ENCODE results near the gene PRSS2.

The PRSS2 gene

GRCh38 chr7:142790056-142790455, 19.3 kb downstream of the PRSS2 start:
- H3K36me3 ChIP-seq: no peaks in the 10 kb centered on the region
- no peak overlapping the region for H3K27ac ChIP-seq
- no peaks in the 10 kb centered on the region for H4K20me1 ChIP-seq
- TF ChIP-seq Cebpa-rat (IDR thresholded peaks at IDR 0.05): no peak
- H3K4me1 ChIP-seq: no peaks in the 10 kb centered on the region
- H3K4me2 ChIP-seq: no peak overlapping the region
- H3K9me3 ChIP-seq (replicated peaks in 1 of 11): no peaks in the 10 kb centered on the region
- H3K4me3 ChIP-seq: no peak overlapping the region
- H3K9ac ChIP-seq: no peak overlapping the region
- peaks cover 11 to 28% (median 25%) of the 10 kb centered on the region in 11 experiments; a peak in 21 of 22 replicates for H3K27me3 ChIP-seq

- H3K27me3 ChIP-seq: peaks cover 16 to 32% (median 30%) of the 10 kb centered on the region in 11 experiments
- H3K4me3 ChIP-seq: no peak overlapping the region
- no peaks in the 10 kb centered on the region for H3K36me3 ChIP-seq
- H3K4me1 ChIP-seq: no peaks in the 10 kb centered on the region
- no peak for TF ChIP-seq Cebpa-rat (IDR thresholded peaks at IDR 0.05)
- H3K9ac ChIP-seq: no peak overlapping the region
- no peak overlapping the region for H3K4me2 ChIP-seq
- no peak overlapping the region for H3K27ac ChIP-seq
- H3K9me3 ChIP-seq (replicated peaks in 1 of 11): no peaks in the 10 kb centered on the region
- no peaks in the 10 kb centered on the region for H4K20me1 ChIP-seq
Observed at GRCh38 chr7:142790555-142790954, 19.8 kb downstream of the PRSS2 start.

- TF ChIP-seq Cebpa-rat (IDR thresholded peaks at IDR 0.05): no peak
- H3K9me3 ChIP-seq (replicated peaks in 1 of 11): no peaks in the 10 kb centered on the region
- no peaks in the 10 kb centered on the region for H3K4me1 ChIP-seq
- H3K4me3 ChIP-seq: no peak overlapping the region
- no peak overlapping the region for H3K4me2 ChIP-seq
- no peak overlapping the region for H3K27ac ChIP-seq
- H4K20me1 ChIP-seq: no peaks in the 10 kb centered on the region
- H3K27me3 ChIP-seq: peaks cover 23 to 36% (median 34%) of the 10 kb centered on the region in 11 experiments
- no peaks in the 10 kb centered on the region for H3K36me3 ChIP-seq
- no peak overlapping the region for H3K9ac ChIP-seq
Observed at GRCh38 chr7:142791502-142791901, 20.7 kb downstream of the PRSS2 start.

GRCh38 chr7:142792129-142792528, 21.4 kb downstream of the PRSS2 start:
- H3K4me2 ChIP-seq: no peak overlapping the region
- H3K27me3 ChIP-seq: peaks cover 29 to 42% (median 40%) of the 10 kb centered on the region in 11 experiments
- no peak overlapping the region for H3K9ac ChIP-seq
- H4K20me1 ChIP-seq: no peaks in the 10 kb centered on the region
- H3K36me3 ChIP-seq: no peaks in the 10 kb centered on the region
- H3K4me1 ChIP-seq: peaks cover 0 to 4% (median 0%) of the 10 kb centered on the region in 10 experiments; a peak in 1 of 20 replicates
- no peaks in the 10 kb centered on the region for H3K9me3 ChIP-seq (replicated peaks in 1 of 11)
- TF ChIP-seq Cebpa-rat (IDR thresholded peaks at IDR 0.05): no peak
- no peak overlapping the region for H3K4me3 ChIP-seq
- no peak overlapping the region for H3K27ac ChIP-seq

- Histone ChIP-seq H3K36me3 (no peaks in the 10 kb centered on the region), H3K4me2 (no peak overlapping the region), H3K4me3 (no peak overlapping the region), H3K9me3 (replicated peaks in 1 of 11) (no peaks in the 10 kb centered on the region), H3K27ac (no peak overlapping the region), H3K4me1 (peaks cover 0 to 4% (median 0%) of the 10 kb centered on the region in 10 experiments; a peak in 1 of 20 replicates), H3K27me3 (peaks cover 34 to 47% (median 45%) of the 10 kb centered on the region in 11 experiments), H4K20me1 (peaks cover 0 to 3% (median 0%) of the 10 kb centered on the region in 11 experiments; a peak in 1 of 22 replicates), H3K9ac (no peak overlapping the region)
- TF ChIP-seq Cebpa-rat (IDR thresholded peaks at IDR 0.05): no peak
Observed at GRCh38 chr7:142792593-142792992, 21.8 kb downstream of the PRSS2 start.

- Histone ChIP-seq H3K27me3 (peaks cover 40 to 52% (median 50%) of the 10 kb centered on the region in 11 experiments), H3K4me2 (no peak overlapping the region), H3K27ac (no peak overlapping the region), H4K20me1 (peaks cover 0 to 6% (median 0%) of the 10 kb centered on the region in 11 experiments; a peak in 1 of 22 replicates), H3K36me3 (no peaks in the 10 kb centered on the region), H3K4me1 (peaks cover 0 to 4% (median 0%) of the 10 kb centered on the region in 10 experiments; a peak in 1 of 20 replicates), H3K9me3 (replicated peaks in 1 of 11) (no peaks in the 10 kb centered on the region), H3K9ac (no peak overlapping the region), H3K4me3 (no peak overlapping the region)
- no peak for TF ChIP-seq Cebpa-rat (IDR thresholded peaks at IDR 0.05)
Observed at GRCh38 chr7:142793156-142793555, 22.4 kb downstream of the PRSS2 start.

GRCh38 chr7:142795339-142795863, 24.6 kb downstream of the PRSS2 start:
- Histone ChIP-seq H3K27me3 (peaks cover 62 to 75% (median 73%) of the 10 kb centered on the region in 11 experiments), H3K4me3 (no peak overlapping the region), H3K27ac (no peak overlapping the region)

GRCh38 chr7:142796001-142796500, 25.3 kb downstream of the PRSS2 start:
- Histone ChIP-seq H3K4me2 (no peak overlapping the region), H3K4me1 (peaks cover 0 to 4% (median 0%) of the 10 kb centered on the region in 10 experiments; a peak in 1 of 20 replicates), H4K20me1 (peaks cover 0 to 6% (median 0%) of the 10 kb centered on the region in 11 experiments; a peak in 1 of 22 replicates), H3K36me3 (no peaks in the 10 kb centered on the region), H3K27me3 (peaks cover 62 to 79% (median 77%) of the 10 kb centered on the region in 11 experiments), H3K9me3 (replicated peaks in 1 of 11) (no peaks in the 10 kb centered on the region), H3K4me3 (no peak overlapping the region), H3K27ac (no peak overlapping the region), H3K9ac (no peak overlapping the region)
- no peak for TF ChIP-seq Cebpa-rat (IDR thresholded peaks at IDR 0.05)

More at GRCh38 chr7:142795339-142795863, 24.6 kb downstream of the PRSS2 start:
- Histone ChIP-seq H3K36me3 (no peaks in the 10 kb centered on the region), H3K4me2 (no peak overlapping the region), H3K4me1 (peaks cover 0 to 4% (median 0%) of the 10 kb centered on the region in 10 experiments; a peak in 1 of 20 replicates), H3K9ac (no peak overlapping the region), H4K20me1 (peaks cover 0 to 6% (median 0%) of the 10 kb centered on the region in 11 experiments; a peak in 1 of 22 replicates), H3K9me3 (replicated peaks in 1 of 11) (no peaks in the 10 kb centered on the region)
- no peak for TF ChIP-seq Cebpa-rat (IDR thresholded peaks at IDR 0.05)

- Histone ChIP-seq H3K36me3 (no peaks in the 10 kb centered on the region), H3K27ac (no peak overlapping the region), H3K4me3 (no peak overlapping the region; a peak in 1 of 20 replicates), H3K9me3 (replicated peaks in 1 of 11) (no peaks in the 10 kb centered on the region), H4K20me1 (peaks cover 0 to 6% (median 0%) of the 10 kb centered on the region in 11 experiments; a peak in 1 of 22 replicates), H3K4me2 (peak overlapping the region in 1 of 11 experiments; percentile 23; a peak in 1 of 22 replicates), H3K9ac (no peak overlapping the region), H3K4me1 (peaks cover 0 to 4% (median 0%) of the 10 kb centered on the region in 10 experiments; a peak in 1 of 20 replicates), H3K27me3 (peaks cover 62 to 79% (median 77%) of the 10 kb centered on the region in 11 experiments)
- no peak for TF ChIP-seq Cebpa-rat (IDR thresholded peaks at IDR 0.05)
Observed at GRCh38 chr7:142796501-142797390, 26.0 kb downstream of the PRSS2 start.
